Tibial nerve (tissue), 3 donors: Measurements from ENCODE around the gene FLVCR1.

Experiments
- CTCF ChIP-seq, 5 experiments: fragments of 200-600 bp in 3 of 5; fragments of 450-650 bp in 2 of 5; sonication (generic) in 3 of 5; IDR thresholded peaks; one replicate each; pipeline ENCODE4 v1.5.1; 2016 to 2019; ENCODE audit warnings: antibody characterized with exemption in 5 of 5, mild to moderate bottlenecking in 3 of 5, moderate library complexity in 2 of 5
- POLR2A ChIP-seq, 2 donors: fragments of 450-650 bp; IDR thresholded peaks; one replicate each; pipeline ENCODE4 v1.6.1; 2017; ENCODE audit warnings: antibody characterized with exemption in 2 of 2, mild to moderate bottlenecking in 2 of 2, moderate library complexity in 2 of 2

DNA sequence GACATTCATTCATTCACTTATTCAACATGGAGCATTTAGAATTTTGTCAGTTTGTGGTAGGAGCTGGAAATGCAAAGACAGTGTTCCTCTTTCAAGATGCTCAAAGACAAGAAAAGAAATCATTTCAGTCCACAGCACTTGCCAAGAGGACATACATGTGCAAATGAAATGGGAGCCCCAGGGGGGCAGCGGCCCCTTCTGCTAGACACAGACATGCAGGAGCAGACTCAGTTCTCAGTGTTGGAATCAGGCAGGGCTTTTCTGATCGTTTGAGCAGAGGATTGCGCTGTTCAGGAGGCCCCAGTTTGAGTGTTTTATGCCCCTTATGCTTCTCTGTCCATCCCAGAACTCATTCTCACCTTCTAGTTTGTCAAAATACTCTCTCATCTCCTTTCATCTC, 56.7 kb downstream of the FLVCR1 start:
- TF ChIP-seq CTCF (IDR thresholded peaks at IDR 0.05) (no peak), POLR2A (IDR thresholded peaks at IDR 0.05) (no peak)
